C4-2B (cell line): ENCODE results near the gene ORAI3.

Source experiments
- CTCF ChIP-seq: fragments of 450-650 bp; conservative IDR thresholded peaks from 2 replicates; pipeline ENCODE4 v1.5.1; 2017; ENCODE audit warnings: mild to moderate bottlenecking
- ZFX ChIP-seq: fragments of 450-650 bp; IDR thresholded peaks from 2 replicates; pipeline ENCODE4 v1.6.1; 2017

DNA sequence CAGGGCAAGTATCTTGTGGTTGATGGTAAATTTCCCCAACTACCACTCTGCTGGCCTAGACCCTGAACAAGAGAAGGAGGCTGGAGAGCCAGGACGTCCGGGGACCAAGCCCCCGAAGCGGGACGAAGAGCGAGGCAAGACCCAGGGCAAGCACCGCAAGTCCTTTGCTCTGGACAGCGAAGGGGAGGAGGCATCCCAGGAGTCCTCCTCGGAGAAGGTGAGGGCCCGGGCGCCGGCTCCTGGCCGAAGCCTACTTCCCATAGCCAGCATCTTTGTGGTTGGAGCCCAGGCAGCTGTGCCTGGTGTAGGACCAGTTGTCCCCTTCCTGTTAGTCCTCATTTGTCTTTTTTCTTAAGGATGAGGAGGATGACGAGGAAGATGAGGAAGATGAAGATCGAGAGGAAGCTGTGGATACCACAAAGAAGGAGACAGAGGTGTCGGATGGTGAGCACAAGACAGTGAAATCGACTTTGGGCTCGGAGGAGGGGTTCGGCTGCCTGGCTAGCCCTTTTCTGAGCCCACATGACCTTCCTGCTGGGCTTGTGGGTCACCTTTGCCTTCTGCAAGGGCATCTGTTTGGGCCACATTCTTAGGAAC lies 20.5 kb downstream of the ORAI3 start:
- TF ChIP-seq CTCF (no peak), ZFX (no peak)
